Measurements from ENCODE around the gene ENTPD2.

The ENTPD2 gene

DNA sequence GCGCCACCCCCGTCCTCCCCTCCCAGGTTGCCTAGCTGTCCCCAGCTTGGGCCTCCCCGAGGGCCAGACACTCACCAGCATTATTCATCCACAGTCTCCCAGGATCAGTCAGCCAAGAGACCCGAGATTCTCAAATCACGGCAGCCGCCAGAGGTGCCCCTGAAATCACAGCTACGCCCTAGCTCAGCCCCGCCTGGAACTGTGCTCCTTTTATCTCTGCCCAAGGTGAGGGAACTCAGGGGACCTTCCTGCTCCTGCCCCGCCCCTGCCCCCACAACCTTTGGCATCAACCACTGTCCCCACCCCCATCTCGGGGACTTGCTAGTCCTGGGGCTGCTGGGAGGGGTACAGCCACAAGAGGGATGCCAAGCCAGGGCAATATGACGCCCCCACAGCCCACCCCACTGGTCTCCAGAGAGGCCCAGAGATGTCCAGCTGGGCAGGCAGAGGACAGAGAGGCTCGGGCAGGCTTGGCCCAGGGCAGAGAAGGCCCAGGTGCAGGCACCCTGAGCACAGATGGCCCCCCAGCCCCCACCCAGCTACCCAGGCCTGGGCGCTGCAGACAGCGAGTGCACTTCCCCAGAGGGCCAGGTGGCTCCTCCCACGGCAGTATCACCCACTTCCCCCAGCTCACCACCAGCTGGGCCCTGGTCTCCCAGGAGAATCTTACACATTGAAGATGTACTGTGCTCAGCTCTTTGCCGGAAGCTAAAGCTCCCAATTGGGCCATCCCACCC, 21.8 kb downstream of the ENTPD2 start, which contains the start of gene FUT7:
Gene FUT7, minus strand, starts transcription at position 185 of the 737 bp plus-strand sequence. Its CDS starts 97 bp downstream, at position 88.
- in situ Hi-C loops (cut with MboI; ENCODE audit: low sequenced_read_pairs): no loop called here

- in situ Hi-C loops (cut with MboI; ENCODE audit: low sequenced_read_pairs): no loop called here
Observed at GRCh38 chr9:137030538-137031527, 23.0 kb downstream of the ENTPD2 start.

- in situ Hi-C loops (cut with MboI; ENCODE audit: low sequenced_read_pairs): no loop called here
Observed at GRCh38 chr9:137030006-137030405, 23.9 kb downstream of the ENTPD2 start.

GRCh38 chr9:137029058-137029936, 24.6 kb downstream of the ENTPD2 start:
- in situ Hi-C loops (cut with MboI; ENCODE audit: low sequenced_read_pairs): no loop called here

DNA sequence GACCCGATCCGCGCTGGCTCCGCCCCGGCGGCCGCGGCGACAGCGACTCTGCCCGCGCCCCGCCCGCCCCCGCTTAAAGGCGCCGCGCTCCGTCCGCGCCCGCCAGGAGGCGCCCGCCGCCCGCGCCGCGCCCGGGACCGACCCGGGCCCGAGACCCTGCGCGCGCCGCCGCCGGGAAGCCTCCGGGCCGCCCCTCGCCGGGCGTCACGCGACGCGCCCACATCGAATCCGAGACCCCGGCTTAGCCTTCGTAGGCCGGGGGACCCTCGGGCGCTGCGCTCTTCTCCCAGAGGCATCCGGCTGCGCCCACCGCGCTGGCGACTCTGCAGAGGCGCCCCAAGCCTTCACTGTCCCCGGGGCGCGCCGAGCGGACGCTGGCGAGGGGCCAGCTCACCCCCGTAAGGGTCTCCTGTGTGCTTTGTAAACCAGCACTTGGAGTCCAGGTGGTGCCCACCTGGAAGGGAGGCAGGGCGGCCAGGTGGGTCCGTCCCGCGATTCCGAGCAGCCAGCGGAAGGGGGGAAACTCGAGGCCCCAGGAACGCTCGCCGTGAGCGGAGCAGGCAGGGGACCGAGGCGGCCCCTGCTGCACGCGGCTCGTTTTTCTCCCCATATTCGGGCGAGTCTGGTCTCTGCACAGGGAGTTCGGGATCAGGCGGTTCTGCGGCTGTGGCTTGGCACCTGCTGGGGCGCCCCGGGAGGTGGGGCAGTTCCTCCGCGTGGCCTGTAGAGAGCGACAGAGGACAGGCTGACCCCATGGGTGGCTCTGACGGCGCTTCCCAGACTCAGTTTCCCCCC, 25.4 kb downstream of the ENTPD2 start:
- in situ Hi-C loops (cut with MboI; ENCODE audit: low sequenced_read_pairs): no loop called here

DNA sequence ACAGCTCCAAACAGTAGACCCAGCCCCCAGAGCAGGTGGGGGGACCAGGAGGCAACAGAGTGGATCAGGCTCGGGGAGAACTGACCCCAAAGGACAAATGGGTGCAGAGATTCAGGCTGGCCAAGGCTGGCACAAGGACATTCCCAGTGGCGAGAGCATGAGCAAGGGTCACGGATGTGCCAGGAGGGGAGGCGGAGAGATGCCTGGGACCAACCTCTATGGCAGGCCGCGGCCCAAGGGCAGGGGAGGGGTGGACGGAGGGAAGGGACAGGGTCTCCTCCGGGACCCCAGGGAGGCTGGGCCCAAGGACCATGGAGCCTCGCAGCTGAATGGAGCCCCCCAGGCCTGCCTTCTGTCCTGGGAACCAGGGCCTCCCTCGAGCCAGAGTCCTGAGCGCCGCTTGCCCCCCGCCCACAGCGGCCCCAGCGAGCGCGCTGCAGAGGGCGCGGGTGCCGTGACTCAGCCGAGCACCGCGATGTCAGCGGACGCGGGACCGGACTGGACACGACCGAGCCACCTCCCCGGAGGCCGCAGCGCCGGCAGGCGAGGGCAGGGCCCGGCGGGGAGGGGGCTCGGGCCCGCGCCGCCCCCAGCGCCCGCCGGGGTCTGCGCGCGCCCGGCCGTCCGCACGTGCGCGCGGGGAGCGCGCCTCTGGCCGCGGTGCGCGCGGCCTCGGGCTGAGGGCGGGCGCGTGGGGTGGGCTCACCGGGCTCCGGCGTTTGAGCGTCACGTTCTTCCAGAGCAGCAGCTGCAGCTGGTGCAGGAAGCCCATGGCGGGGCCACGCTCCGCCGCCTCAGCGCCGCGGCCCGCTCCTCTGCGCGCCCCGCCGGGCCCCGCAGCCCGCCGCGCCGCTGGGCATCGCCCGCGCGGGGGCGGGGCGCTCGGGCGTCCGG, 26.2 kb downstream of the ENTPD2 start, which contains the start of gene ABCA2:
Gene ABCA2, minus strand, starts transcription at position 869 of the 894 bp plus-strand sequence. Its CDS starts 97 bp downstream, at position 772.
- in situ Hi-C loops (cut with MboI; ENCODE audit: low sequenced_read_pairs): no loop called here

DNA sequence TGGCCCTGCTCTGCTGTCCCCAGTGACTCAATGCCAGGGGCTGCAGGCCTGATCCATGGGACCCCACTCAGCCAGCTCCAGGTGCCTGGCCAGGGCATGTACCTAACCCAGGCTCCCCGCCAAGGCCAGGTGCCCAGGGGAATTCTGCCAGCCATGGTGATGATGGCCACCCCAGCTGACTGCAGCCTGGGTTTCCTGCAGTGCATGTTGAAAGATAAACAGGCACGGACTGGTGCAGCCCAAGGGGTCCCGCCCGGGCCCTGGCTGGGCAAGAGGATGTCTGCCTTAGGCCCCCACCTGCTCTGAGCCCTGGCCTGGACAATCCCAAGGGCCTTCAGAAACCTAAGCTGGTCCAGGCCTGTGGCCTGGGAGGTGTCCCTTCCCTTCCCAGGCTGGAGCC, 27.0 kb downstream of the ENTPD2 start:
- in situ Hi-C loops (cut with MboI; ENCODE audit: low sequenced_read_pairs): no loop called here

- in situ Hi-C loops (cut with MboI; ENCODE audit: low sequenced_read_pairs): no loop called here
Observed at GRCh38 chr9:137026384-137026783, 27.5 kb downstream of the ENTPD2 start.

GRCh38 chr9:137025517-137025966, 28.3 kb downstream of the ENTPD2 start:
- in situ Hi-C loops (cut with MboI; ENCODE audit: low sequenced_read_pairs): no loop called here

DNA sequence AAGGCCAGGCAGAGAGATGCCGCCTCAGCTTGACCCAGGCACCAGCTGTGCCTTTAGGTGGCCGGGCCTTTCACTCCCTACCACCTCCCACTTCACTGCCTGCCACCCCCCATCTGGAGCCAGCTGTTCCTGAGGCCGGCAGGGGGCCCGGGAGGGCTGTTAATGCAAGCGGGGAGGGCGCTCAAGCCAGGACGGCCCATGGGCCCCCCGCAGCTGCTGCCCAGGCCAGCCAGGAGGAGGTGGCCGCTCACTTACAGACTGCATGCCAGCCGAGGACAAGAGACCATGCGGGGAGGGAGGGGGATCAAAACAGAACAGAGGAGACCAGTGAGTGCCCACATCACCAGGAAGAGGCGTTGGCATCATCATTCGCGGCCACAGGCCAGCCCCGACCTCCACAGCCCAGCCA, 30.3 kb downstream of the ENTPD2 start:
- in situ Hi-C loops (cut with MboI; ENCODE audit: low sequenced_read_pairs): no loop called here

- in situ Hi-C loops (cut with MboI; ENCODE audit: low sequenced_read_pairs): no loop called here
Observed at GRCh38 chr9:137023157-137023556, 30.7 kb downstream of the ENTPD2 start.

DNA sequence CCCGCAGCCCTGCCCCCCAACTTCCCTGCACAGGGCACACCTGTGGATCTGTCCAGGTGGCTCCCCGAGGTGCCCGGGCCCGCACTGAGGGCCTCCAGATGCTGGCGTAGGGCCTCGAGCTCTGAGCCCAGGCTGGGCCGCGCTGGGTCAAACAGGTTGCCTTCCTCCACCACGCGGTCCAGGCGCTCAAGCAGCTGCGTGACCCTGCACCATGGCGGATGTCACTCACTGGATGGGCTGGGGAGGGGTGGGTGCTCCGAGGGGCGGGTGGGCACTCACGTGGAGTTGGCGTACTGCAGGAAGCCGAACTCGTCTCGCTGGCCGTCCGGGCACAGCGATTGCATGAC, 31.2 kb downstream of the ENTPD2 start:
- in situ Hi-C loops (cut with MboI; ENCODE audit: low sequenced_read_pairs): no loop called here

DNA sequence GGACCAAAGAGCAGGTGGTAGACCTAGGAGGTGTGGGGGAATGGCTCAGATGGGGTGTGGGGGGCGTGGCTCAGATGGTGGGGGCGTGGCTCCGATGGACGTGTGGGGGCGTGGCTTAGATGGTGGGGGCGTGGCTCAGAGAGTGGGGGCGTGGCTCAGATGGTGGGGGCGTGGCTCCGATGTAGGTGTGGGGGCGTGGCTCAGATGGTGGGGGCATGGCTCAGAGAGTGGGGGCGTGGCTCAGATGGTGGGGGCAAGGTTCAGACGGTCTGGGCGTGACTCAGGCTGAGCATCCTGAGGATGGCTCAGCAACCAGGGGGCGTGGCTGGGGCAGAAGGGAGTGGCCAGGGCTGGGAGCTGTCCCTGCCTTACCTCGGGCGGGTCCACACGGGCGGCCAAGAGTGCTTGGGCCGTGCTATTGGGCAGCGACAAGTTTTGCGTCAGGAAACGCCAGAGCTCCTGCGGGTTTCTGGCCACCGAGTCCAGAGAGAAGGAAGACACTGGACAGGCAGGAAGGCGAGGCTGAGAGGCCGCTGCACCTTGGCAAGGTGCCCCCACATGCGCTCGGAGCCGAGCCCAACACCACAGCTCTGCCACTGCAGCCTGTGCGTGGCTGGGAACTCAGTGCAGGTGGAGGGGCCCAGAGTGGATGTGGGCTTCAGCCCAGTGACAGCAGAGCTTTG, 31.7 kb downstream of the ENTPD2 start:
- in situ Hi-C loops (cut with MboI; ENCODE audit: low sequenced_read_pairs): no loop called here

DNA sequence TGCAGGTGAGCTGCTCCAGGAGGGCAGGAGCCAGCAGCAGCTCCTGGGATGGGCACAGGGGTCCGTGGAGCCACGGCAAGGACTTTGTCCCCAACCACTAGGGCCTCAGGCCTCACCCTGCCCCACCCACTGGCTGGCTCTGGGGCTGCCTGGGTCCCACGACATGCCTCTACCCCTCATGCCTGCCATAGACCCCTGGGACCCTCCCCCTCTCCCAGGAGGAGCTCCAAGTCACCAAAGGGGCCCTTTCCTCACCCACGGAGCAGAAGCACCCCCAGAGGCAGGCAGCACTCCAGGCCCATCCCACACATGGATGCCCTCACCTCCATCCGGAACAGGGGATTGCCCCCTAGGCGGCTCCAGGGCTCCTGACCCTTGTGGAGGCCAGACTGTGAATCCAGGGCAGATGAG, 32.3 kb downstream of the ENTPD2 start:
- in situ Hi-C loops (cut with MboI; ENCODE audit: low sequenced_read_pairs): no loop called here

DNA sequence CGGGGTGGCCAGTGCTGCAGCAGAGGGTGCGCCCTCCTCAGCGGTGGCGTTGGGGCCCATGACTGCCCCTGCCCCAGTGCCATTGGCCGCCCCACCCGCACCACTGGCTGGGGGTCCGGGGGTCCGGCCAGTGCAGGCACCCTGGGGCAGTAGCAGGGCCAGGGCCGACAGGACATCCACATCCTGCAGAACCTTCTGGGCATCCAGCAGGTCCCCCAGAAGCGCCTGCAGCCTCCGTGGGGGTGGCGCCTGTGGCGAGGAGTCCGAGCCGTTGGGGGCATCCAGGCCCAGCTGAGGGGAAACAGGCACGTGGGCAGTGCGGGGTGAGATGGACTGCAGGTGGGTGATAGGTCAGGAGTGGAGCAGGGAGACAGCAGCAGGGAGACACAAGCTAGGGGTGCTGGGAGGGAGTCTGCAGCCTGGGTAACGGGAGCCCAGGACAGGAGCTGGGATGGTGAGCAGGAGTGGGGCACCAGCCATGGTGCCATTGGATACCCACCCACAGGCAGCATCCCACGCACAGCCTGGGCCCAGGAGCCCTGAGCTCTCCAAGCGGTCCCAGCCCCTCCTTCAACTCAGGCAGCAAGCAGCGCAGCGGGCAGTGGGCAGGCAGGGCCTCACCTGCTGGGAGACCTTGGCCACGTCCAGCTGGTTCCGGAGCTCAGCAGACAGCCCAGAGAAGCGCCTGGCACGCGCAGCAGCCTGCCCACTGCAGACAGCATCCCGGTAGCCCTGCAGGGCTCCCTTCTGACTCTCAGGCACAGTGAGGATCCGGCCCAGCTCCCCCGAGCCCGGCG, 32.9 kb downstream of the ENTPD2 start:
- in situ Hi-C loops (cut with MboI; ENCODE audit: low sequenced_read_pairs): no loop called here

DNA sequence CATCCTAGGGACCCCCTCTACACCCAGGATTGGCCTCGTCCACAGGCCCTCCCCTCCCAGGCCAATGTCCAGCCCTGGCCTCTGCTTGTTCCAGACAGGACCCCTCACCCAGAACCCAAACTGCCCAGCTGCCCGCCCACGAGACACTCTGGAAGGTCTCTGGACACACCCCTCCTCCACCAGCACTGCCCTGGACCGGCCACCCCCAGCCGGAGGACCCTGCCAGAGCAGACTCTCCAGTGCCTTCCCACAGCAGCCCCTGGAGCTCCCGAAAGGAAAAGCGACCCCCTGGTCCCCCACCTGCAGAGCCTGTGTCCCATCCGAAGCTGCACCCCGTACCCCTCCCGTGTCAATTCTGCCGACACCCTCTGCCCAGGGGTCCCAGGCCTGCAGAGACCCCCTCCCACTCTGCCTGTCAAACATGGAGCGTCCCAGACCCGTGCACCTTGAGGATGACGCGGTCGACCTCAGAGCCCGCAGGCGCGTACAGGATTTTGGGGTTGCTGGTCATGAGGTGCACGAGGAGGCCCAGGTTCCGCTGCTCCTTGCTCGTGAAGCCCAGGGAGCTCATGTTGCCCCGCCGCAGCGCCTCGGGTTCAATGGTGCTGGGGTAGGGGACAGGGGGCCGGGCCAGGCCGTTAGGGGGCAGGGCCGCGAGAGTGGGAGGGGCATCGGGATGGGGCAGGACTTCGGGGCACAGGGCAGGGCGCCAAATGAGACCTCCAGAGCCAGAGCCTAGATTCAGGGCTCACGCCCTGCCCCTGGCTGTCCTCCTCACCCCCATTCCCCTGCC, 33.8 kb downstream of the ENTPD2 start:
- in situ Hi-C loops (cut with MboI; ENCODE audit: low sequenced_read_pairs): no loop called here

Measured in hTERT RPE-1 (cell line).